Activated naive CD4-positive, alpha-beta T cell treated with anti-CD3 and anti-CD28 coated beads, Interleukin-2, amount 10 ng/mL, durations not matched to agents 7 days and 5 days (primary cell): ENCODE measurements around the gene FMN1.
"Not testable (repeated sequence)": the region's sequence is repeated elsewhere in the genome, so short reads cannot be mapped to it uniquely, and the experiment has no call there.

Experiments used
- CTCF ChIA-PET: fragments of 350-600 bp; sonication (Branson Sonifier 250); formaldehyde crosslinking; loops from one replicate; lab custom pipeline; 2021; ENCODE audit warnings: antibody characterized with exemption; lab: Charles Lee
- DNase-seq: peaks from one replicate; pipeline ENCODE4 v3.0.0-alpha.2; 2020
- H3K27ac Mint-ChIP-seq: one replicate; pipeline ENCODE4 v1.8.0; 2021; ENCODE audit warnings: mild to moderate bottlenecking, moderate library complexity, mixed read lengths
- H3K27me3 Mint-ChIP-seq: one replicate; pipeline ENCODE4 v1.8.0; 2021; ENCODE audit warnings: mild to moderate bottlenecking, mixed read lengths
- H3K36me3 Mint-ChIP-seq: one replicate; pipeline ENCODE4 v1.8.0; 2021; ENCODE audit warnings: mixed read lengths
- H3K4me1 Mint-ChIP-seq: one replicate; pipeline ENCODE4 v1.8.0; 2021; ENCODE audit warnings: mixed read lengths
- H3K4me3 Mint-ChIP-seq: one replicate; pipeline ENCODE4 v1.8.0; 2021; ENCODE audit warnings: mild to moderate bottlenecking, moderate library complexity, mixed read lengths
- H3K9me3 Mint-ChIP-seq: one replicate; pipeline ENCODE4 v1.8.0; 2021; ENCODE audit warnings: mixed read lengths

FMN1 gene

GRCh38 chr15:32849769-32850668 is 344.5 kb downstream of the FMN1 start:
- Mint-ChIP-seq H3K27me3 (no peaks in the 10 kb centered on the region), H3K4me3 (no peak overlapping the region), H3K27ac (no peak overlapping the region), H3K36me3 (no peaks in the 10 kb centered on the region), H3K4me1 (no peaks in the 10 kb centered on the region), H3K9me3 (no peaks in the 10 kb centered on the region)
- no peak for DNase-seq
- CTCF ChIA-PET = interaction anchor here (0.7 kb wide), 1 partner anchor 152 kb away, joined by 3 read pairs; no protein-coding TSS in a partner anchor

GRCh38 chr15:32846671-32847070 is 347.8 kb downstream of the FMN1 start:
- H3K9me3 Mint-ChIP-seq, H3K36me3 Mint-ChIP-seq, H3K4me1 Mint-ChIP-seq, DNase-seq, H3K4me3 Mint-ChIP-seq, H3K27ac Mint-ChIP-seq, CTCF ChIA-PET, H3K27me3 Mint-ChIP-seq: not testable (repeated sequence)

GRCh38 chr15:32844118-32844711 is 350.3 kb downstream of the FMN1 start:
- Mint-ChIP-seq H3K4me1 (no peaks in the 10 kb centered on the region), H3K4me3 (no peak overlapping the region), H3K27me3 (no peaks in the 10 kb centered on the region), H3K9me3 (no peaks in the 10 kb centered on the region), H3K27ac (no peak overlapping the region), H3K36me3 (no peaks in the 10 kb centered on the region)
- CTCF ChIA-PET = interaction anchor here (0.9 to 1.5 kb wide), 5 partner anchors 8 to 1087 kb away, joined by 3 to 4 read pairs (median 3); no protein-coding TSS in a partner anchor
- DNase-seq = no peak

GRCh38 chr15:32843219-32843815 is 351.2 kb downstream of the FMN1 start:
- Mint-ChIP-seq H3K4me3 (no peak overlapping the region), H3K4me1 (no peaks in the 10 kb centered on the region), H3K9me3 (no peaks in the 10 kb centered on the region), H3K36me3 (no peaks in the 10 kb centered on the region), H3K27ac (no peak overlapping the region), H3K27me3 (peaks cover 4% of the 10 kb centered on the region)
- no peak for DNase-seq
- CTCF ChIA-PET = interaction anchor here (0.8 to 1.5 kb wide), 5 partner anchors 13 to 181 kb away, joined by 3 to 4 read pairs (median 3); no protein-coding TSS in a partner anchor

GRCh38 chr15:32842081-32842480 is 352.4 kb downstream of the FMN1 start:
- no peak overlapping the region for H3K27ac Mint-ChIP-seq
- no peak overlapping the region for H3K4me3 Mint-ChIP-seq
- H3K36me3 Mint-ChIP-seq = no peaks in the 10 kb centered on the region
- CTCF ChIA-PET = no interaction called here
- H3K4me1 Mint-ChIP-seq = no peaks in the 10 kb centered on the region
- H3K9me3 Mint-ChIP-seq = no peaks in the 10 kb centered on the region
- no peak for DNase-seq
- peaks cover 4% of the 10 kb centered on the region for H3K27me3 Mint-ChIP-seq

GRCh38 chr15:32840507-32841245 is 353.8 kb downstream of the FMN1 start:
- no peaks in the 10 kb centered on the region for H3K9me3 Mint-ChIP-seq
- no peaks in the 10 kb centered on the region for H3K36me3 Mint-ChIP-seq
- no peak overlapping the region for H3K4me3 Mint-ChIP-seq
- no peaks in the 10 kb centered on the region for H3K4me1 Mint-ChIP-seq
- CTCF ChIA-PET = no interaction called here
- DNase-seq = no peak
- no peak overlapping the region for H3K27ac Mint-ChIP-seq
- H3K27me3 Mint-ChIP-seq = peaks cover 4% of the 10 kb centered on the region

- Mint-ChIP-seq H3K27me3 (peaks cover 6% of the 10 kb centered on the region), H3K27ac (no peak overlapping the region), H3K9me3 (no peaks in the 10 kb centered on the region), H3K4me3 (no peak overlapping the region), H3K4me1 (no peaks in the 10 kb centered on the region), H3K36me3 (no peaks in the 10 kb centered on the region)
- DNase-seq = no peak
- CTCF ChIA-PET = no interaction called here
Observed at GRCh38 chr15:32838820-32839219, 355.7 kb downstream of the FMN1 start.

GRCh38 chr15:32838338-32838737 is 356.2 kb downstream of the FMN1 start:
- H3K4me1 Mint-ChIP-seq = no peaks in the 10 kb centered on the region
- H3K27ac Mint-ChIP-seq = no peak overlapping the region
- DNase-seq = no peak
- no peak overlapping the region for H3K4me3 Mint-ChIP-seq
- no peaks in the 10 kb centered on the region for H3K9me3 Mint-ChIP-seq
- H3K36me3 Mint-ChIP-seq = no peaks in the 10 kb centered on the region
- CTCF ChIA-PET = no interaction called here
- H3K27me3 Mint-ChIP-seq = peaks cover 8% of the 10 kb centered on the region

GRCh38 chr15:32837935-32838334 is 356.6 kb downstream of the FMN1 start:
- Mint-ChIP-seq H3K4me3 (no peak overlapping the region), H3K4me1 (no peaks in the 10 kb centered on the region), H3K9me3 (no peaks in the 10 kb centered on the region), H3K27me3 (peaks cover 8% of the 10 kb centered on the region), H3K36me3 (no peaks in the 10 kb centered on the region), H3K27ac (no peak overlapping the region)
- CTCF ChIA-PET = no interaction called here
- no peak for DNase-seq

GRCh38 chr15:32834156-32834555 is 360.4 kb downstream of the FMN1 start:
- DNase-seq = no peak
- Mint-ChIP-seq H3K36me3 (no peaks in the 10 kb centered on the region), H3K27ac (no peak overlapping the region), H3K27me3 (peaks cover 8% of the 10 kb centered on the region), H3K4me1 (no peaks in the 10 kb centered on the region), H3K4me3 (no peak overlapping the region), H3K9me3 (no peaks in the 10 kb centered on the region)
- CTCF ChIA-PET = interaction anchor here (1.0 kb wide), 1 partner anchor 10 kb away, joined by 3 read pairs; no protein-coding TSS in a partner anchor

- H3K27me3 Mint-ChIP-seq = peaks cover 4% of the 10 kb centered on the region
- no peak overlapping the region for H3K4me3 Mint-ChIP-seq
- H3K4me1 Mint-ChIP-seq = no peaks in the 10 kb centered on the region
- no peaks in the 10 kb centered on the region for H3K36me3 Mint-ChIP-seq
- no peak for DNase-seq
- H3K9me3 Mint-ChIP-seq = no peaks in the 10 kb centered on the region
- H3K27ac Mint-ChIP-seq = no peak overlapping the region
- CTCF ChIA-PET = interaction anchor here (1.0 kb wide), 1 partner anchor 9 kb away, joined by 3 read pairs; no protein-coding TSS in a partner anchor
Observed at GRCh38 chr15:32833379-32833821, 361.1 kb downstream of the FMN1 start.

- DNase-seq = no peak
- CTCF ChIA-PET = no interaction called here
- no peaks in the 10 kb centered on the region for H3K4me1 Mint-ChIP-seq
- no peak overlapping the region for H3K4me3 Mint-ChIP-seq
- H3K9me3 Mint-ChIP-seq = no peaks in the 10 kb centered on the region
- peaks cover 4% of the 10 kb centered on the region for H3K27me3 Mint-ChIP-seq
- H3K36me3 Mint-ChIP-seq = no peaks in the 10 kb centered on the region
- H3K27ac Mint-ChIP-seq = no peak overlapping the region
Observed at GRCh38 chr15:32831485-32831884, 363.0 kb downstream of the FMN1 start.

GRCh38 chr15:32830241-32830640 is 364.3 kb downstream of the FMN1 start:
- CTCF ChIA-PET = interaction anchor here (0.7 kb wide), 1 partner anchor 13 kb away, joined by 3 read pairs; no protein-coding TSS in a partner anchor
- no peak overlapping the region for H3K4me3 Mint-ChIP-seq
- H3K27me3 Mint-ChIP-seq = peaks cover 4% of the 10 kb centered on the region
- H3K9me3 Mint-ChIP-seq = no peaks in the 10 kb centered on the region
- H3K4me1 Mint-ChIP-seq = no peaks in the 10 kb centered on the region
- H3K27ac Mint-ChIP-seq = no peak overlapping the region
- no peak for DNase-seq
- H3K36me3 Mint-ChIP-seq = no peaks in the 10 kb centered on the region

GRCh38 chr15:32829436-32829835 is 365.1 kb downstream of the FMN1 start:
- Mint-ChIP-seq H3K27me3 (peaks cover 4% of the 10 kb centered on the region), H3K9me3 (no peaks in the 10 kb centered on the region), H3K36me3 (no peaks in the 10 kb centered on the region), H3K27ac (no peak overlapping the region), H3K4me3 (no peak overlapping the region), H3K4me1 (no peaks in the 10 kb centered on the region)
- CTCF ChIA-PET = no interaction called here
- no peak for DNase-seq
